Activated T-helper 1 cell treated with anti-CD3 and anti-CD28 coated beads, Interleukin-2, amount 50 U/mL, for 16 hours (primary cell): ENCODE data around the gene CYP4F11.
"Not testable (repeated sequence)": the region's sequence is repeated elsewhere in the genome, so short reads cannot be mapped to it uniquely, and the experiment has no call there.

Experiments
- DNase-seq, 2 donors: peaks; one replicate each; pipeline ENCODE4 v3.0.0-alpha.2; 2020; ENCODE audit warnings: low read depth in 1 of 2, low spot score in 1 of 2

Gene CYP4F11

GRCh38 chr19:15934332-15935078 lies at the start of gene CYP4F11:
Gene CYP4F11, minus strand, starts transcription at chr19:15934529. Its CDS starts 121 bp downstream, at chr19:15934408.
- no peak for DNase-seq

- no peak for DNase-seq
Observed at GRCh38 chr19:15979293-15979692, 45.0 kb upstream of the CYP4F11 start.

- DNase-seq: no peak
Observed at GRCh38 chr19:15977690-15978089, 43.4 kb upstream of the CYP4F11 start.

GRCh38 chr19:15976836-15977689 lies 42.7 kb upstream of the CYP4F11 start:
- DNase-seq: no peak

- no peak for DNase-seq
Observed at GRCh38 chr19:15974856-15975255, 40.5 kb upstream of the CYP4F11 start.

- not testable (repeated sequence) for DNase-seq
Observed at GRCh38 chr19:15972043-15972442, 37.7 kb upstream of the CYP4F11 start.

- DNase-seq: no peak
Observed at GRCh38 chr19:15971224-15971780, 37.0 kb upstream of the CYP4F11 start.

- no peak for DNase-seq
Observed at GRCh38 chr19:15964231-15964630, 29.9 kb upstream of the CYP4F11 start.

- DNase-seq: no peak
Observed at GRCh38 chr19:15962319-15962718, 28.0 kb upstream of the CYP4F11 start.

GRCh38 chr19:15954820-15955219 lies 20.5 kb upstream of the CYP4F11 start:
- DNase-seq: no peak

- DNase-seq: no peak
Observed at GRCh38 chr19:15948223-15949058, 14.1 kb upstream of the CYP4F11 start, which contains the start of gene OR10H4. Gene OR10H4, plus strand, starts transcription at chr19:15949008. Its CDS starts 0 bp downstream, at chr19:15949008.

- DNase-seq: no peak
Observed at GRCh38 chr19:15945301-15945700, 11.0 kb upstream of the CYP4F11 start.

GRCh38 chr19:15944401-15944800 lies 10.1 kb upstream of the CYP4F11 start:
- DNase-seq: no peak

- DNase-seq: no peak
Observed at GRCh38 chr19:15937771-15938170, 3.4 kb upstream of the CYP4F11 start.

- no peak for DNase-seq
Observed at GRCh38 chr19:15936950-15937349, 2.6 kb upstream of the CYP4F11 start.

GRCh38 chr19:15936173-15936572 lies 1.8 kb upstream of the CYP4F11 start:
- no peak for DNase-seq

- DNase-seq: no peak
Observed at GRCh38 chr19:15935167-15935702, 906 bp upstream of the CYP4F11 start.

GRCh38 chr19:15933761-15934331 lies 483 bp downstream of the CYP4F11 start:
- not testable (repeated sequence) for DNase-seq

- no peak for DNase-seq
Observed at GRCh38 chr19:15928321-15928720, 6.0 kb downstream of the CYP4F11 start.

GRCh38 chr19:15926484-15926883 lies 7.8 kb downstream of the CYP4F11 start:
- no peak for DNase-seq
